A673 (cell line): ENCODE results near the gene RRAS. TPM values are rescaled to one million over a fixed set of nuclear protein-coding genes. Genes with fewer than 3 reads are reported as not detected.

Source experiments
- BruUV-seq: library from RNA; stranded (reverse); fragments of 400-500 nt; replicated peaks from 2 replicates; lab custom pipeline; 2021; lab: Mats Ljungman, UMichigan
- CTCF ChIA-PET: fragments of 300-600 bp; sonication (Branson Sonifier 250); formaldehyde crosslinking; loops from one replicate; lab custom pipeline; 2022; ENCODE audit warnings: antibody characterized with exemption; lab: Charles Lee
- POLR2A ChIA-PET: fragments of 300-600 bp; sonication (Branson Sonifier 250); formaldehyde crosslinking; loops from one replicate; lab custom pipeline; 2022; ENCODE audit warnings: antibody characterized with exemption; ENCODE audit not compliant: low non-redundant PET; lab: Charles Lee
- DNase-seq: peaks from one replicate; pipeline ENCODE4 v3.0.0-alpha.2; 2015; ENCODE audit warnings: low spot score
- H3K27ac ChIP-seq: fragments of 200-600 bp; sonication (generic); 2 replicates; pipeline ENCODE4 v1.5.1; 2016; ENCODE audit warnings: mixed run types, low read depth, mild to moderate bottlenecking, mixed read lengths, antibody characterized with exemption, low read length; ENCODE audit not compliant: poor library complexity, severe bottlenecking
- H3K27me3 ChIP-seq: fragments of 200-600 bp; sonication (generic); replicated peaks from 2 replicates; pipeline ENCODE4 v1.6.1; 2017; ENCODE audit warnings: mixed run types, low read depth, mild to moderate bottlenecking, mixed read lengths, antibody characterized with exemption, low read length; ENCODE audit not compliant: insufficient read depth, poor library complexity
- H3K36me3 ChIP-seq: fragments of 200-600 bp; sonication (generic); 2 replicates; pipeline ENCODE4 v1.6.1; 2016; ENCODE audit warnings: mixed run types, mild to moderate bottlenecking, mixed read lengths, antibody characterized with exemption, low read length; ENCODE audit not compliant: insufficient read depth, poor library complexity, severe bottlenecking
- H3K4me1 ChIP-seq: fragments of 200-600 bp; sonication (generic); 2 replicates; pipeline ENCODE4 v1.6.1; 2017; ENCODE audit warnings: mixed run types, mild to moderate bottlenecking, mixed read lengths, antibody characterized with exemption, low read length; ENCODE audit not compliant: insufficient read depth, poor library complexity, severe bottlenecking
- H3K4me3 ChIP-seq: fragments of 200-600 bp; sonication (generic); 2 replicates; pipeline ENCODE4 v1.5.1; 2016; ENCODE audit warnings: low read depth, mixed run types, mild to moderate bottlenecking, mixed read lengths, low read length; ENCODE audit not compliant: poor library complexity, severe bottlenecking
- H3K9me3 ChIP-seq: fragments of 200-600 bp; sonication (generic); 2 replicates; pipeline ENCODE4 v1.6.1; 2016; ENCODE audit warnings: mixed run types, low read depth, mild to moderate bottlenecking, mixed read lengths, antibody characterized with exemption, low read length; ENCODE audit not compliant: poor library complexity, severe bottlenecking
- CTCF ChIP-seq: fragments of 300-800, 200-600 bp; sonication (generic); conservative IDR thresholded peaks from 2 replicates; pipeline ENCODE4 v1.5.1; 2017; ENCODE audit warnings: low read depth, mild to moderate bottlenecking, antibody characterized with exemption, low read length, moderate library complexity, mixed read lengths
- EZH2 ChIP-seq: fragments of 200-600 bp; sonication (generic); IDR thresholded peaks from 2 replicates; pipeline ENCODE4 v1.6.1; 2017; ENCODE audit warnings: borderline replicate concordance, low read depth, mild to moderate bottlenecking, mixed read lengths, antibody characterized with exemption, low read length; ENCODE audit not compliant: poor library complexity, severe bottlenecking
- intact Hi-C: fragments of 100-400 bp; cut with micrococcal nuclease; formaldehyde crosslinking; loops from one replicate; pipeline ENCODE4 v1.10.0; 2022; ENCODE audit not compliant: unreplicated experiment
- total RNA-seq: library from RNA; stranded (reverse); gene quantifications from 2 replicates; pipeline ENCODE4 v1.2.3, GENCODE V29; 2021

Gene RRAS
- total RNA-seq, 1 experiment from 2014 or later, result 27.6 TPM

GRCh38 chr19:49686503-49687088 is 46.7 kb upstream of the RRAS start:
- TF ChIP-seq CTCF (no peak), EZH2 (no peak)
- intact Hi-C loops, result no loop called here
- Histone ChIP-seq H3K27me3 (no peaks in the 10 kb centered on the region), H3K27ac (no peak overlapping the region), H3K4me1 (peaks cover 42% of the 10 kb centered on the region), H3K36me3 (peaks cover 51% of the 10 kb centered on the region), H3K4me3 (no peak overlapping the region), H3K9me3 (no peaks in the 10 kb centered on the region)
- no peak for DNase-seq
- ChIA-PET POLR2A (no interaction called here), CTCF (interaction anchor here (0.6 kb wide), 1 partner anchor 77 kb away, joined by 3 read pairs; no protein-coding TSS in a partner anchor)
- no TSS peak for BruUV-seq

- peaks cover 57% of the 10 kb centered on the region for H3K36me3 ChIP-seq
- TF ChIP-seq EZH2 (no peak), CTCF (no peak)
- no peaks in the 10 kb centered on the region for H3K27me3 ChIP-seq
- H3K4me3 ChIP-seq, result no peak overlapping the region
- DNase-seq, result no peak
- peaks cover 40% of the 10 kb centered on the region for H3K4me1 ChIP-seq
- POLR2A ChIA-PET, result no interaction called here
- H3K27ac ChIP-seq, result no peak overlapping the region
- intact Hi-C loops, result no loop called here
- no peaks in the 10 kb centered on the region for H3K9me3 ChIP-seq
- CTCF ChIA-PET, result interaction anchor here (0.6 kb wide), 1 partner anchor 87 kb away, joined by 3 read pairs; no protein-coding TSS in a partner anchor
- no TSS peak for BruUV-seq
Observed at GRCh38 chr19:49685845-49686332, 45.9 kb upstream of the RRAS start.

- Histone ChIP-seq H3K36me3 (peaks cover 58% of the 10 kb centered on the region), H3K4me3 (no peak overlapping the region), H3K4me1 (peaks cover 44% of the 10 kb centered on the region), H3K9me3 (no peaks in the 10 kb centered on the region), H3K27ac (peak overlapping the region; percentile 10), H3K27me3 (no peaks in the 10 kb centered on the region)
- ChIA-PET CTCF (interaction anchor here (0.5 kb wide), 1 partner anchor 37 kb away, joined by 4 read pairs; no protein-coding TSS in a partner anchor), POLR2A (no interaction called here)
- intact Hi-C loops, result no loop called here
- no TSS peak for BruUV-seq
- no peak for DNase-seq
- no peak for TF ChIP-seq CTCF
- no peak for TF ChIP-seq EZH2
Observed at GRCh38 chr19:49684983-49685553, 45.1 kb upstream of the RRAS start.
